Astrocyte of the spinal cord (primary cell): ENCODE measurements around the gene KAZALD1.

Source experiments
- DNase-seq: peaks from one replicate; pipeline ENCODE4 v3.0.0; 2011; ENCODE audit warnings: low read depth, low spot score
- H3K4me3 ChIP-seq: 2 replicates; pipeline ENCODE4 v1.5.1; 2011; ENCODE audit warnings: low read depth, mild to moderate bottlenecking, low read length, moderate library complexity
- in situ Hi-C: cut with HindIII; loops from 2 replicates; pipeline ENCODE4 v1.10.0; 2017; ENCODE audit warnings: low sequenced_read_pairs
- TF ChIP-seq, protein P1 (sequence below): IDR thresholded peaks from 2 replicates; pipeline ENCODE4 v1.5.1; 2012; ENCODE audit warnings: low read depth, mild to moderate bottlenecking, low read length, inconsistent platforms

KAZALD1 gene

DNA sequence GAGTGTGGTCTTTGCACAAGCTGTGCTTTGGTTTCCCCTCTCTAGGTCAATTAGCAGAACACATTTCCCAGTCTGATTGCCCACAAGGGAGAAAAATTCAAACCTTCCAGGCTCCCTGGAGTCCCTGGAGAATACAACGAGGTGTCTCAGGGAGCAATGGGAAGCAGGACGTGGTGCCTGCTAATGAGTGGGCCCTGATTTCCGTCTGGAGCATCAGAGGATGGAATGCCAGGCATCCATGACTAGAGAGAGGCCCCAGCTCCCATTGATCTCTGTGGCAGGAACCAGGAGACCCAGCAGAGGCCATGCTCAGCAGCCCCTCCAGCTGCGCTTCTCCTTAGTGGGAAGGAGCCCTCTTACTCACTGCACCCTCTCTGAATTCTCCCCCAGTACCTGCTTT is 36.1 kb downstream of the KAZALD1 start:
- H3K4me3 ChIP-seq = no peak overlapping the region
- in situ Hi-C loops = no loop called here
- DNase-seq = no peak
- TF ChIP-seq, protein P1, sequence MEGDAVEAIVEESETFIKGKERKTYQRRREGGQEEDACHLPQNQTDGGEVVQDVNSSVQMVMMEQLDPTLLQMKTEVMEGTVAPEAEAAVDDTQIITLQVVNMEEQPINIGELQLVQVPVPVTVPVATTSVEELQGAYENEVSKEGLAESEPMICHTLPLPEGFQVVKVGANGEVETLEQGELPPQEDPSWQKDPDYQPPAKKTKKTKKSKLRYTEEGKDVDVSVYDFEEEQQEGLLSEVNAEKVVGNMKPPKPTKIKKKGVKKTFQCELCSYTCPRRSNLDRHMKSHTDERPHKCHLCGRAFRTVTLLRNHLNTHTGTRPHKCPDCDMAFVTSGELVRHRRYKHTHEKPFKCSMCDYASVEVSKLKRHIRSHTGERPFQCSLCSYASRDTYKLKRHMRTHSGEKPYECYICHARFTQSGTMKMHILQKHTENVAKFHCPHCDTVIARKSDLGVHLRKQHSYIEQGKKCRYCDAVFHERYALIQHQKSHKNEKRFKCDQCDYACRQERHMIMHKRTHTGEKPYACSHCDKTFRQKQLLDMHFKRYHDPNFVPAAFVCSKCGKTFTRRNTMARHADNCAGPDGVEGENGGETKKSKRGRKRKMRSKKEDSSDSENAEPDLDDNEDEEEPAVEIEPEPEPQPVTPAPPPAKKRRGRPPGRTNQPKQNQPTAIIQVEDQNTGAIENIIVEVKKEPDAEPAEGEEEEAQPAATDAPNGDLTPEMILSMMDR = no peak

DNA sequence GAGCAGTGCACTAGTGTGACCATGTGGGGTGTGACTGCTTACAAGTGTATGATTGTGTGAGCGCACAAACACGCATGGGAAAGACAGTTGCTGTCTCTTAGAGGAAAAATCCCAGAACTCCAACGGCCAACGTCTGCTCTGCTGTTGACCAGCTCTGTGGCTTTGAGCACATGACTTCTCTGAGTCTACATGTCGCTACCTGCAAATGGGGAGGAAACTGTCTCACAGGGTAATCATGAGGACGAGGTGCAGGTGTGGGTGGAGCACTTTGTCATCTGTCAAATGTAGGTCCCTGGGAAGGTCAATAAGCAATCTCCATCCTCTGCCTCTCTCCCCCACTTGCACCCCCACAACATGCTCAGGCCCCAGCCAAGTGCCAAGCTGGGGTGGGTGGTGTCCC is 38.1 kb downstream of the KAZALD1 start:
- in situ Hi-C loops = no loop called here
- DNase-seq = no peak
- TF ChIP-seq, protein P1 = no peak
- H3K4me3 ChIP-seq = no peak overlapping the region

DNA sequence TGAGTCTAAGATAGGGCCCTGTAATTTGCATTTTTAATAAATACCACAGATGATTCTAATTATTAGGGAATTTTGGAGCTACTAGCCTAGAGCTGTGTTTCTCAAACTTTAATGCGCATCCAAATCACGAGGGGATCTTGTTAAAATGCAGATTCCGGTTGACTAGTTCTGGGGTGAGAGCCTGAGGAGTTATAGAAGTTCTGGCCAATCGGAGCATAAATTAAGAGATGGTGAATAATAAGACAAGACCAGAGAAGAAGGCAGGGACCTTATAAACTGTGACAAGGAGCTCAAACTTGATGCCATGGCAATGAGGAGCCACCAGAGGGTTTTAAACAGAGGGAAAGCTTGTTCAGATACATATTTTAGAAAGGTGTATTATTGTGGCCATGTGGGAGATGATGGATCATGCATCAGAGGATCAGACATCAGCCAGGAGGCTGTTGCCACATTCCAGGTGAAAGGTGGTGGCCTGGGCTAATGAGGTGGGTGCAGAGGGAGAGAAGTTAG is 39.6 kb downstream of the KAZALD1 start:
- in situ Hi-C loops = no loop called here
- TF ChIP-seq, protein P1 = no peak
- DNase-seq = no peak
- H3K4me3 ChIP-seq = no peak overlapping the region

DNA sequence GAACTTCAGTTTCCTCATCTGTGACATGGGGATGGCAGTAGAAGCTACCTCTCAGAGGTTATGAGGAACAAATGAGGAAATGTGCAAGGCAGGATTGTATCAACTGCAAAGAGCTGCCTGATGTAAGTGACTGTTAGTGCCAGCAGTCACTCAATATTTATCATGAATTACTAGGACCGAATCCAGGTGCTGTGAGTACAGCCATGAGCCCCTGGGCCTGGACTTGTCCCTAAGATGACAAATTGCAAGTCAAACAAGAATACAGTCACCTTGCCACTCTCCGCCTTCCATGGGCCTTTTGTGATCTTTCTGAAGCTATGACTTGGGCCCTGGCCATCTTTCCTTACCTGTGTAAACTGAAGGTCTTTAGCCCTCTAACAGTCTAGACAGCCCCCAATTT is 41.6 kb downstream of the KAZALD1 start:
- TF ChIP-seq, protein P1 = no peak
- no peak for DNase-seq
- in situ Hi-C loops = no loop called here
- H3K4me3 ChIP-seq = no peak overlapping the region

DNA sequence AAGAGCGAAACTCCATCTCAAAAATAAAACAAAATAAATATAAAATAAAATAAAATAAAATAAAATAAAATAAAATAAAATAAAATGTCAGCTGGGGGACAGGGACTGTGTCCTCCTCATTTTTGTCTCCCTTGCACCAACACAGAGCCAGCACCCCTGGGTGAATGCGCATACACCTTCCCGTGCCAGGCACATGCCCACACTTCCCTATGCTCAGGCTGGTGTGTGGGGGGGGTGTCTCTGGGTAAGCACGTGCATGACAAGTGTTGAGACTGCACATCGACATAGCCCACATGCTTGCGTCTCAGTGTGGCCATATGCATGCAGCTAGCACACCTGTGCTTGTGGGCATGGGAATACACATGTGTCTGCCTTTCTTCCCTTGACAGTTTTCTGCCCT is 44.6 kb downstream of the KAZALD1 start:
- H3K4me3 ChIP-seq = no peak overlapping the region
- TF ChIP-seq, protein P1 = no peak
- no peak for DNase-seq
- in situ Hi-C loops = no loop called here

DNA sequence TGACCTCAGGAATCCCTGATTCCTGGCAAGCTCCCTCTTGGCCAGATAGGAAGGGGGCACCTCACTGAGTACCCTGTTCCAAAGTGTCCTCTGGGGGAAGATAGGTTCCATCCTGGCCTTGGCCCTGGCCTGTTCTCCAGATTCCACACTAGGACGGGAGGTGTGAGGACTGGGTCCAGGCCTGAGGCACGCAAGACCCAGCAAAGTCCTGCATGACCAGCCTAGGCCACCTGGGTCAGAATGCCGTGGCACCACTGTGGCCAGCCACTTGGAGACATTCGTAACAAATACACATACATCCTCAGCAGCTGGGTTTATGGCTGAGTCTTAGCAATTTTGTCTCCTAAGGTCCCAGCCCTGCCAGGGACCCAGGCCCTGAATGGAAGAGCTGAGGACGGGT is 46.0 kb downstream of the KAZALD1 start:
- TF ChIP-seq, protein P1 = no peak
- in situ Hi-C loops = no loop called here
- H3K4me3 ChIP-seq = no peak overlapping the region
- DNase-seq = no peak
